B cell (primary cell): ENCODE measurements around the gene GTF2IRD1.

Experiments used
- CTCF ChIP-seq: fragments of 200-600 bp; IDR thresholded peaks from one replicate; pipeline ENCODE4 v1.8.0; 2022; ENCODE audit warnings: antibody characterized with exemption, mild to moderate bottlenecking
- EZH2 ChIP-seq: IDR thresholded peaks from 2 replicates; pipeline ENCODE4 v1.6.1; 2012; ENCODE audit warnings: borderline replicate concordance, low read depth, mild to moderate bottlenecking, moderate library complexity, low read length; ENCODE audit not compliant: insufficient read depth, poor library complexity, severe bottlenecking

GRCh38 chr7:74518041-74518440, 64.3 kb downstream of the GTF2IRD1 start:
- no peak for TF ChIP-seq CTCF
- TF ChIP-seq EZH2, result no peak
